ENCODE results near the gene CDRT4.
"Not testable (repeated sequence)": the region's sequence is repeated elsewhere in the genome, so short reads cannot be mapped to it uniquely, and the experiment has no call there.

The CDRT4 gene

DNA sequence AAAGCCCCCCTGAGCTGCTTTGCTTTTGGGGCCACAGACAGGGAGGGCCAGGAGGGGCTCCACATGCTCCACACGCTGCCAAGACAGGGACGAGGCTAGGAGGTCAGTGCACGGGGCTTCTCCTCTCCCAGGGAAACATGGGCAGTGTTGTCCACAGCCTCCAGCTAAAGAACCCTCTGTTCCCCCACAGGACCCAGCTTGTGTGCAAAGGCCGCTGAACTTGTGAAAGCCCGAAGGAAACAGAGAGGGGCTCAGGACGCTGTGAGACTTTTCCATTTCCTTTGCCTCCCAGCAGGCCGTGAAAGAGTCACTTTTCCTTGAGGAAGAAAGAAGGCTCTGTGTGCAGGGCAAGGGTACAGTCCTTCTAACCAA is 9.7 kb downstream of the CDRT4 start:
- DNase-seq (ENCODE audit: low read depth in 2 of 3, low spot score in 1 of 3) = no peak

DNA sequence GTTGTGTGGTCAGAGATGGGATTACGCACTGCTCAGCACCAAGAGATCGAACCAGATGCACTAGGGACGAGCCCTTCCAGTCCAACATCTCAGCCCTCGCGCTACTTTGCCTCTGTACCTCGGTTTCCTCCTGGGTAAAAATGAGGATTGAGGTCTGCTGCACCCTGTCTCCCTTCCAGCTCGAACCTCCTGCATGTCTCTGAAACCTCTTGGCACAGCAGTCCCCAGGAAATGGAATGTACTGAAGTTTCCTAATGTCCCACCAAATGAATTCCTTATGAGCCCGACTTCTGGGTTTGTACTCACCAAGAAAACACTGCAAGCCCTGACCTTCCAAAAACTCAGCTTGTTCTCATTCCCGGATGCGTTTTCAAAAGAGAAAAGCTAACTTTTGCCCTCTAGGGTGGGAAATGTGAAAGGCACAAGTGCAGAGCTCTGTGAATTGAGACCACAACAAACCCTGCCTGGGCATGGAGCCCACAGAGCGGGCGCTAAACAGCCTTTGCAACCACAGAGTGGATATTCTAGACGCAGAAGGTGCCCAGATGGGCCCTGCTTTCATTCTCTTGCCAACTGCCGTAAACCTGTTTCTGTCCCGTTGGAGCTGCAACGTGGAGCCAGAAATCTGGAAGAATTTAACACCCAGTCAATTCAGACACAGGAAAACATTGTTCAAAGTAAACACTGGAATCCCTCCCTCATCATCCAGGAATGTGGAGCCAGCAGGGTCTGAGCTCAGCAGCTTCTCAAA is 10.3 kb downstream of the CDRT4 start:
- DNase-seq (ENCODE audit: low read depth in 2 of 3, low spot score in 1 of 3) = no peak

DNA sequence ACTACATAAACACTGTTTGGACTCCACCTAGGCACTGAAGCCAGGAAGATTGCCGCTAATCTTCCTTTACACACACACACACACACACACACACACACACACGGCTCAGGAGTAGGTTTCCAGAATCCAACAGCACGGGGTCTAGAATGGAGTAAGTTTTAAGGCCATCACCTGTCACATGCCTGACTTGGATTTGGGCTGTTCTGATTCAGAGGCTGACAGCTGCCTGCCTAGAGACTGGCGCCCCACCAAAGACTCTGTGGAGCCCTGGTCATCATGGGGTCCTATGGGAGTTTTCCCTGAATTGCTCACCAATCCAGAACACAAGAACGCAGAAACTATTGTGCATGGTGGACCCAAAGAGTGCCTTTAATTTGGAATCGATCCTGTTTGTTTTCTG is 10.9 kb downstream of the CDRT4 start:
- no peak for DNase-seq (ENCODE audit: low read depth in 2 of 3, low spot score in 1 of 3)

DNA sequence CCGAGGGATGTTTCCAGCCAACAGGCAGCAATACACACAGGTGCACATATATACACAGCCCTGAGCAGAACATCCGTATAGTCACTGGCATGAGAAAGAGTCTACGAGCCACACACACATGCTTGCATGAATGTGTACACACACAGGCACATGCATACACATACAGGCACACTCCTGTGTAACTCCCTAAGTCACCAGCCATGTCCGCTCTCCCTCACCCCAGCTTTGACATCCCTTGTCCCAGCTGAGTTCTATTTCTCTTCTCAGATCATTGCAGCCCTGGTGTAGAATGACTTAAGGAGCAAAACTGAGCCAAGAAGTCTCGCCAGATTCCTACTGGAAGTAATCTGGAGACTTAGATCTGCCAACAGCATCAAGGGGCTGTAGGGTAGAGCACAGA is 13.1 kb downstream of the CDRT4 start:
- DNase-seq (ENCODE audit: low read depth in 2 of 3, low spot score in 1 of 3) = no peak

DNA sequence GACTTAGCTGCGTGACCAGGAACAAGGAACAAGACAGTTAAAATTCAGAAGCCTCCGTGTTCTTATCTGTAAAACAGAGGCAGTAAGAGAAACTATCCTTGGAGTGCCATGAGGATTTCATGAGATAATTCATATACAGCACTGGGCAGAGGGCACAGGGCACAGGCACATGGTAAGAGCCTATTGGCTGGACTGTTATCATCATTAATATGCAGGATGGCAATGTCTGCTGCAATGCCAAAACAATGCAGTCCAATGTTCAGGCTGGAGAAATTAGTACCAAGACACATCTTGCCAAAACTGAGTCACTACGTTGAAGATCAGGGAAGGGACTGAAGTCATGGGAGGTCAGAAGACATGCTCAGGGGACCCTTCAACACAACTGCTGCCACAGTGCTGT is 13.6 kb downstream of the CDRT4 start:
- no peak for DNase-seq (ENCODE audit: low read depth in 2 of 3, low spot score in 1 of 3)

DNA sequence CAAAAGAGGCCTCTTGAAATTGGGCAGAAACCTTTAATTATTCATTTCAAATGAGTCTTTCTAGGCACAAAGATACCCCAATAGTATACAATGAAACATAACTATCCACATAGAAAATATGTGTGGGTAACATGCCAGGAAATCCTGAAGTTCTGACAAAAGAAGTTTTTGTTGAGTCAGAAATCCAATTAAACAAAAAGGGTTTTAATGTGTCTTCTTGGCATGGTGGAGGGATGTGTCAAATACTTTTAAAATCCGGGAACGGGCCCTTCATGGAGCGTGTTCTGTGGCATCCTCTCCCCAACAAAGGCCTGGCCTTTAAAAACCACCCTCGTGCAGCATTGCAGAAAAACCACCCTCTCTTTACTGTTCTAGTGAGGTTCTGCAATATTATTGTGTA is 14.2 kb downstream of the CDRT4 start:
- DNase-seq (ENCODE audit: low read depth in 2 of 3, low spot score in 1 of 3) = no peak

DNA sequence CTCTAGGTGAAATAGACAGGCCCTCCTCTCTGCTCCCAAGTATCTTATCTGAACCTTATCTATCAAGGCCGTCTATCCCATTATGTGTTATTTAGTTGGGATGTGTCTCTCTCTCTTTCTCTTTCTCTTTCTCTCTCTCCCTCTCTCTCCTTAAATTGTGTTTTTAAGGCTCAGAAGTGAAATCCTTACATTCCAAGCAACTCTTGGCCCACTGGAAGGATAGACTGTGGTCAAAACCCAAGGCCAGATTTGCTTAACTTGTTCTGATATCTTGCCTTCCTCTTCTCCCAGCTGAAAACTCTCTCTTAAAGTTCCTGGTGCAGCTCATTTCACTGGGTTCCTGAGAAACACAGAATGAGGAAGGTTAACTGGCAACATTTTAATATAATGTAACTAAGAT is 14.7 kb downstream of the CDRT4 start:
- DNase-seq (ENCODE audit: low read depth in 2 of 3, low spot score in 1 of 3) = no peak

DNA sequence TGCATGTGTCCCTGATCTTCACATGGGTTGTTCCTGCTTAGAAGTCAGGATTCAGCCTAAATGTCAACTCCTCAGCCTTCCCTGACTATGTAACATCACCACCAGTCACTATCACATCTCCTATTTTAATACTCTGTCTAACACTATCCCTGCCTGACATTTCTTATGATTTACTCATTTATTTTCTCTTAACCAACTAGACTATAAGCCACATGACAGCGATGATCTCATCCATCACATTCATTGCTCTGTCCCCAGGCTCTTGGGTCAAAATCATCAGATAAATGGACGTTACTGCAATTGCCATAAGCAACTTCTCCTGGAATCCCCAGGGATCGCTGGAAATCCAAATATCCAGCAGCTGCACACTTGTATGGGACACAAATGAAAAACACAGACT is 15.7 kb downstream of the CDRT4 start:
- DNase-seq (ENCODE audit: low read depth in 2 of 3, low spot score in 1 of 3) = no peak

DNA sequence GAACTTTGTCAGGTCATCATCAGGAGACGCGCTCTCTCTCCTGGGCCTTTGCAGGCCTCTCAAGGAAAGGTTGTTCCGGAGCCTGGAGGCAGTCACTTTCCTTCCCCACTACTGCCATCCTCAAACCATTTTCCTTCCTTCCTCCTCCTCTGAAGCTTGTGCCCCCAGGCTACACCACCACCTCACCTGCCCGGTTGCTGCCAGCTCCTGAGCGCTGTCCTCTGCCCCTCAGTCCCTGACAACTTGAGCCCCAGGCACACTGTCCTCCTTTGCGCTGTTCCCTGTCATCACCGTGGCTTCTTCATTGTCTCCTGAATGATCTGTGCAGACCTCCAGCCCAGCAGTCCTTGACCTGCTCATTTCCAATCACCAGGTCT is 18.9 kb downstream of the CDRT4 start:
- DNase-seq (ENCODE audit: low read depth in 2 of 3, low spot score in 1 of 3) = no peak

DNA sequence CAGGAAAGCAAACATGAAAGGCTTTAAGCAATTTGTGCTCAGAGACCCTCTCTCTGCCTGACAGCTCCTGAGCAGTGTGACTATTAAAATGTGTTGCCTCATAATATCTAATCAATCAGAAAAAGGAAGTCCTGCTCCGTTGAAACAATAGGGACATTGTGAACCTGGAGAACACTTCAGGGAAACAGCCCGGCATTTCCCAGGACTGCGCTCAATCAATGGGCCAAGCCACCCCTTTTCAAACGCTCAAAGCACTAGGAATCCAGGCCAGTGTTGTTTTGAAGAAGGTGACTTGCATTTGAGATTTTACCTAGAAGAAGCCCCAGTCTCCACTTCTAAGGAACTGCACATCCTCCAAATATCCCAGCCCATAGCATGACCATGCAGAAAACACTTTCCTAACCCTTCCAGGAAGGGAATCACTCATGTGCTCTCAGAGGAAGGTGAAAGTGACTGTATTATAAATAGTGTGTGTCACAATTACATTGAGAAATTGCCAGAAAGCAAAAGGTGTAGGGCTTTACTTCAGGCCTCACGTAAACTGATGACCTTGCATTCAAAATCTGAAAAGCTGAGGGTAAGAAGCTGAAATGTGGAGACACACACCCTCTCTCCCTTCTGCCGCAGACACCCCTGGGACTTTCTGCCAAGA is 19.4 kb downstream of the CDRT4 start:
- DNase-seq (ENCODE audit: low read depth in 2 of 3, low spot score in 1 of 3) = no peak

DNA sequence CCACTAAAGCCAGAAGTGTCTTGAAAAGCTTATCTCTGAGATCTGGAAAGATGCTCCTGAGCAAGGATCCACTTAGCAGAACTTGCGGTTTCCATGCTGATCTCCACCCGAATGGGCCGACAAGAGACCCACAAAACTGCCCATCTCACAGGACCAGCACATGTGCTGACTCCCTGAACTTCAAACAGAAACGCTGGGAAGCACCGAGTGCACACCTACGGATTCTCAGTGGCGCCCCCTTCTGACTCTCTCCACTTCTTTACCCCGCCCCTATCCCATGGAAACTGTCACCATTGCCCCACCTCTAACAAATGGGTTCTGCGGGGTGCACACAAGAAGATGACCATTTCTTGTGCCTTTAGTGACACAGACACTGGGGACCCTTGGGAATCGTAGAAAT is 21.4 kb downstream of the CDRT4 start:
- no peak for DNase-seq (ENCODE audit: low read depth in 2 of 3, low spot score in 1 of 3)

DNA sequence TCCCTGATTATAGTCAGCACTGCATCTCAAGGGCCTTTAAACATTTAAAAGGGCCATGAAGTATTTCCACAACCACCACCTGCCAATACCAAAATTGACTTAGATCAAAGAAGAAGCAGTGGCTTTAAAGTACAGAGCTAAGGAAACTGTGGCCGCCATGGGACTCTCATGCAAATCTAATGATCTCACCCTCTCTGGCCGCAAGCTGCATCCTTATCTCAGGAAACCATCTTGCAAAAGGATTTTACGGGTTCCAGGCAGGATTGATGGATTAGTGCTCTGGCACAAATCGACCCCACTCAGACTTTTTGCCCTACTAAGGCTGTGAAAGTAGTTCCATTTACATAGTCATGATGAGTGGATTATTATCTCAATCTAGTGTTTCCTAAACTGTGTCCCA is 22.6 kb downstream of the CDRT4 start:
- no peak for DNase-seq (ENCODE audit: low read depth in 2 of 3, low spot score in 1 of 3)

DNA sequence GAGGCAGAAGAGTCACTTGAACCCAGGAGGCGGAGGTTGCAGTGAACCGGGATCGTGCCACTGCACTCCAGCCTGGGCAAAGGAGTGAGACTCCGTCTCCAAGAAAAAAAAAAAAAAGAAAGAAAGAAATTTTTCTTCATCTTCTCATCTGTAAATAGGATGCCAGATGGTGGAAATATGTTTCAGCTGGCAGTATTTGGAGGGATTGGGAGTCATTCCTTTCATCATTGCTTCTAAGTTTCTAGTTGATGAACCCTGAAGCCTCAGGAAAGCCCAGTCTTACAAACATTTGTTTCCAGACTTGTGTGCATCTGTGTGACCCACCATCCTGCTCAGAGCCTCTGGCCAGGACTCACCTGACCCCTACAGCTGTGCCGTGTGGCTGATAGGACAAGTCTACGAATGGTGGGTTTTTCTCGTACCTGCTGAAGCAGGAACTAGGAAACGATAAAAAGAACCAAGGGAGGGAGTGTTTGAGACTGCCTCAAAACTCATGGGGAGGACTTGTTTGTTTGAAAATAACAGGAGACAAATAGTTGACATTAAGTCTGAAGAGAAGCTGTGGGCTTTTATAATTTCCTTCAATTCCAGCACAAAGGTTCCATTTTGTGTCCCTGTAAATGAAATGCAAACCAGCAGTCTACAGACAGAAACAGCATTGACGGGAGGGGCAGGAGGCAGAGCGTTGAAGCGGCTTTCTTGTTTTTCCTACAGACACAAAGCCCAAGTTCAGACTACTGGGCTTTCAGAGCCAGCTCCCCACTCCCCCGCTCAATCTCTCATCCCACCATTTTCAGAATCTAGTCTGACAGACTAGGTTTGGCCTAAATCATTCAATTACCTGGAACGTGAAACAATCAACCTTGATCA is 24.9 kb downstream of the CDRT4 start:
- no peak for DNase-seq (ENCODE audit: low read depth in 2 of 3, low spot score in 1 of 3)

DNA sequence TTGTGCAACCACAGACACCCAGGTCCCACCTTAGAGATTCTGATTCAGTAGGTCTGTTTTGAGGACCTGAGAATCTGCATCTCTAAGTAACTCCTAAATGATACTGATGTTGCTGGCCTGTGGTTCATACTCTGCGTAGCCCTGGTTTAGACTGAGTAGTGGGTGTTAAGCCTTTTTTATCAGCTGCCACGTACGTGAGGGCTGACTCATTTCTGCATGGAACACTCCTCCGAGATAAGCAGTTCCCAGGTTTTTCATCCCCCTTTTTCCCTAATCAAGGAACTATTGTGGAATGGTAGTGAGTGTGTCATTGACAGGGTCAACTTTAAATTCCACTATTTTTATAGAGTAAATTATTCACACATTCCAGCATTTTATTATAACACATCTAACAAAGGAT is 26.1 kb downstream of the CDRT4 start:
- no peak for DNase-seq (ENCODE audit: low read depth in 2 of 3, low spot score in 1 of 3)

DNA sequence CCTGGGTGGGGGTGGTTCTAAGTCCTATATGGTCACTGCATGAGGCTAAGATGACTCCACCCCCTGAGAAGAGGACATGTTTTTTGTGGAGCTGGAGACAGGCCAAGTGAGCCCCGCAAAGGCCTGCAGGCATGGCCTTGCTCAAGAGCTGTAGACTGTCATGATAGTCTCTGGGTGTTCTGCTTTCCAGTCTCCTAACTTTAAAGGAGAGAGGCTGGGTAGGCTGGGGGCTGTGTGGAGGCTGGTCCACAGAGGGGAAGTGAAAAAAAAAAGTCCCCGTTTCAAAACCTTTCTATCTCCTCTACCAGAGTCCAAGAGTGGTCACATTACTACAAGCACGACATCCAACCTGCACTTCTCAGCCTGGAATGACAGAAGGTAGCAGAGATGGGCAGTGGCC is 27.1 kb downstream of the CDRT4 start:
- no peak for DNase-seq (ENCODE audit: low read depth in 2 of 3, low spot score in 1 of 3)

DNA sequence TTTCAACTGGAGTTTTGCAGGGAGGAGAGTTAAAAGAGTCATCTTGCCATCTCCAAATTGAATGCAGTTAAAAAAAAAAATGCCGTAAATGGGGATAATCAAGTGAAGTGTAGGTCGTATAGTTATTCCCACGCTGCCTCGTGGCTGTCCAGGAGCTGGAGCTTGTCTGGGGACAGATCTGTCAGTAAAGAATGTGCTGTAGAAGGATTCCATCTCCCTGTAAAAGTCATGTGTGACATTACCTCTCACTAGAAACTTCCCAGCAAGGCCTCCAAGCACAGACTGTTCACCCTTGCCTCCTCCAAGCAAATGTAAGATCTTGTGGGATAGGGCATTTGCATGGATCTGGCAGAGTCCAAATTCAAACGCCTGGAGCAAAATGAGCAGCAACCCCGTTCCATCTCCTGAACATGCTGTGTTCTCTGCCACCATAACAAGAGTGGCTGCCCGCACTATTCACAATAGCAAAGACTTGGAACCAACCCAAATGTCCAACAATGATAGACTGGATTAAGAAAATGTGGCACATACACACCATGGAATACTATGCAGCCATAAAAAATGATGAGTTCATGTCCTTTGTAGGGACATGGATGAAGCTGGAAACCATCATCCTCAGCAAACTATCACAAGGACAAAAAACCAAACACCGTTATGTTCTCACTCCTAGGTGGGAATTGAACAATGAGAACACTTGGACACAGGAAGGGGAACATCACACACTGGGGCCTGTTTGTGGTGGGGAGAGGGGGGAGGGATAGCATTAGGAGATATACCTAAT is 28.0 kb downstream of the CDRT4 start:
- DNase-seq (ENCODE audit: low read depth in 2 of 3, low spot score in 1 of 3) = not testable (repeated sequence)

DNA sequence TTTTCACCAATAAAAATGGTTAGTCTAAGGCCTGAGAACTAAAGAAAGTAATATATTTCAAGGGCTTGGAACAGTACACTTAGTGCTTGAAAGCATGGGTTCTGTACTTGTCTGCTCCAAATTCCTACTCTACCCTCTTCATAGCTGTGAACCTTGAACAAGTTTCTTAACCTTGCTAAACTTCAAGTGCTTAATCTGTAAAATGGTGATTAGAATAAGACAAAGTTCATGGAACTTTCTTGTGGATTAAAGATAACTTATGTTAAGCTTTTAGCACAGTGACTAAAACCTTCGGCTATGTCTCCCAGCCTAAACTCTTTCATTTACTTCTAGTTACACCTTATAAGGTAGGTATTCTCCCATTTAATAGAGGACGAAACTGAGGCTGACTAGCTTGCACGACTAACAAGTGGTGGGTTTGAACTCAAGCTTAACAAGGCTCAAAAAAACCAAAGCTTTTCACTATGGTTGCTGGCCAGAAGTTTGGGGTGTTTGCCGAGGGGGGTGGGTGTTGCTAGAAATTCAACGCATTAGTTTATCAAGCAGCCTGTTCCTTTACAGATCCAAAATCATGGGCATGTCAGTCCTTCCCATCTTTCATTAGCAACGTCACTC is 28.8 kb downstream of the CDRT4 start:
- DNase-seq (ENCODE audit: low read depth in 2 of 3, low spot score in 1 of 3) = no peak

DNA sequence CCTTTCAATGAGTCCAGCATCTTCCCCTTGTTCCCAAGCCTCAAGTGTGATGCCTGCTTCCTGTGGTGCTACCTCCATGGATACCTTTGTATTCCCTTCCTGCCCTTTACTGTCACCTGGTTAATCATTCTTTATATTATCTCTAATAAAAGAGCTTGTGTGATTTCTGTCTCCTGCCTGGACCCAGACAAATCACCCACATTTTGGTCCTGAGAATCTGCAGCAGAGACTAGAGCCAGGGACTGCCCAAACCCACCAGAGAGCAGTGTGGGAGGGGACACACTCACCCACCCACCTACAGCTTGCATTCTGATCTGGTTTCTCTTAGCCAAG is 30.2 kb downstream of the CDRT4 start:
- no peak for DNase-seq (ENCODE audit: low read depth in 2 of 3, low spot score in 1 of 3)

DNA sequence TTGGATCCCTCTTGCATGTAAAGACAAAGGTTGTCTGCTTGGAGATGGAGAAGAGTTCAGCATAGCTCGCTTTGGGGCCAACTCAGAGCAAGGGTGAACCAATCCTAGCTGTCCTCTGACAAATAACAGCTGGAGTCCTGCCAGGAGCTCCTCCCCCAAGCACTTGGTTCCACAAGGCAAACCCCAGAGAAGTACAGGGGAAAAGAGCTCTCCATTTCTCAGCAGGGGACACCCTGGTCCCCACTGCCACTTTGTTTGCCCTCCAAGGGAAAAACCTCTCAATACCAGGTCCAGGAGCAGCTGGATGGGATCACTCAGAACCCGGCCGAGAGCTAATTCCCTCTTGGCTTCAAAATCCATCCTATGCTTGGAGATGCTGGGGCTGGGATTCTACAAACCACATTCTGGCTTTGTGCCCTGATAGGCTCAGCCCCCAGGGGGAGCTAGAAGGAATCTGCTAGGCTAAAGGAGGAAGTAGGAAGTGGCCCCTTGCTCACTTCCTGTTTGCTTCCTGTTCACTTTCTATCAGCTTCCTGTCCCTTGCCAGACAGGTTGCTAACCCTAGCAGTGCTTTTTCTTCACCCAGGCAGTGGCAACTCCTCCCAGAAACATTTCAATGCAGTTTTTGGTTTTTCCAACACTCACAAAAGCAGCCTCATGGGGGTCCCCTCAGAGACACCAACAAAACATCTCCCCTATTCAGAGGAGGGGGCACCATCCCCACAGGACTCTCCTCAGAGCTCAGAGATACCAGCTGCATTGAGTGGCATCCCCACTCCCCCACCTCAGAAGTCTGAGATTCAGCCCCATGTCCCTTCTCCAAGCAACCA is 30.7 kb downstream of the CDRT4 start:
- DNase-seq (ENCODE audit: low read depth in 2 of 3, low spot score in 1 of 3) = peak in 1 of 3 donors; percentile 10

DNA sequence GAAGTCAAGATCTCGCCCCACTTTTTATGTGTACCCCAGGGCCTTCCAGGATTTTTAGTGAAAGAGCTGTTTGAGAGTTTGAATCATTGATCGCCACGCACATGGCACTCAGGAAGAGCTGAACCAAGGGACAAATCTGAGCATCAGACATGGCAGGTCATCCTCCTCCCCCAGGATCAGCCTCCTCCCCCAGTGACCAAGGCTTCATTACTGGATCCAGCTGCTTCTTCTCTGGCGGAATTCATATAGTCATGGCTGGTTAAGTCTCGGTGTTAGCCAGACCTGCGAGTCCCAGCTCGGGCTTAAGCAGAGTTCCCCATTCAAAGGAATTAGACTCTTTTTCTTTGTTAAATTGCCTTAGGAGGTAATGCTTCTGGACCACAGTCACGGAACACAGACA is 32.5 kb downstream of the CDRT4 start:
- DNase-seq (ENCODE audit: low read depth in 2 of 3, low spot score in 1 of 3) = no peak
